D341Med (cell line): ENCODE data around the gene NRG3.
"Not testable (repeated sequence)": the region's sequence is repeated elsewhere in the genome, so short reads cannot be mapped to it uniquely, and the experiment has no call there.

Experiments
- DNase-seq: peaks from one replicate; pipeline ENCODE4 v3.0.0; 2012; ENCODE audit warnings: low spot score

NRG3 gene

GRCh38 chr10:83006479-83006878 is 1131.5 kb downstream of the NRG3 start:
- not testable (repeated sequence) for DNase-seq

- no peak for DNase-seq
These were observed 1132.5 kb downstream of the NRG3 start for GRCh38 chr10:83007510-83007909.

- DNase-seq: no peak
These were observed 1137.9 kb downstream of the NRG3 start for GRCh38 chr10:83012866-83013265.

- no peak for DNase-seq
These were observed 1142.3 kb downstream of the NRG3 start for GRCh38 chr10:83017076-83017867.

- DNase-seq: no peak
These were observed 1148.7 kb downstream of the NRG3 start for GRCh38 chr10:83023662-83024061.
